SK-N-DZ (cell line): ENCODE data around the gene WWOX.
A peak's percentile ranks its signal among the peaks of the same experiment; 100 is the strongest.

Experiments used
- DNase-seq: peaks from one replicate; pipeline ENCODE4 v3.0.0-alpha.2; 2015; ENCODE audit warnings: low spot score

WWOX gene

GRCh38 chr16:78647019-78647418 lies 547.6 kb downstream of the WWOX start:
- DNase-seq: no peak

DNA sequence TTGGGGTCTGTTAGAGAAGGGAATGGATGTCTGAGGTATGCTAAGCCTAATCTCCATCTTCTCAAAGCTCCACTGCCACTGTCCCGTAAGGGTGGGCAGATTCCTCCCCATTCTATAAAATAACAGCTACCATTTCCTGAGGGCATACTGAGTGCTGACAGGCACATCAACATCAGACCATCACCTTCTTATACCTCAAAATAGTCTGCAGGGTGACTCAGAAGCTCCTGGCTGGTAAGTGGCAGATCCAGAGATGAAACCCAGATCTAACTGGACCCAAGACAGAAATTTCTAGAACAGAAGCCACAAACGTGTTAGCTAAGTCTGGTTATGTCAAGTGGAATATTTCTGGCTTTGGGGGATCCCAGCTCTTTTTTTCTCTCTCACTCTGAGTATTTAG lies 548.0 kb downstream of the WWOX start:
- no peak for DNase-seq

- DNase-seq: no peak
These were observed 549.1 kb downstream of the WWOX start for GRCh38 chr16:78648517-78648916.

- no peak for DNase-seq
These were observed 551.1 kb downstream of the WWOX start for GRCh38 chr16:78650339-78651074.

DNA sequence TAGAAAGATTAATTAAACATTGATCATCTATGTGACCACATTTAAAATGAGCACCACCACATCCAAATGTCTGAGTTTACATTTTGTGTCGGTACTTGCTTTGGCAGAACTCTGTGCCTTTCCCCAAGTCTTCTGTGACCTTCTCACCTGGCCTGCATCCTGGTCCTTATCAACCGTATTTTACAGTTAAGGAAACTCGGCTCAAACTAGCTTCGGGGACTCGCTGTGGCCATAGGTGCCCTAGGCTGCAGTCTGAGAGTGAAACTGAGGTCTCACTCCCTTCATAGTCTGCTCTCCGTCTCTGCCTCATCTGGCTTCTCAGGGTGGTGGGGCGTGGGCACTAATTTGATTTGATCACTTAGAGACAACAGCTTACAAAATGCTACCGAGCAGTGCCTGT lies 555.5 kb downstream of the WWOX start:
- peak; percentile 56 for DNase-seq

DNA sequence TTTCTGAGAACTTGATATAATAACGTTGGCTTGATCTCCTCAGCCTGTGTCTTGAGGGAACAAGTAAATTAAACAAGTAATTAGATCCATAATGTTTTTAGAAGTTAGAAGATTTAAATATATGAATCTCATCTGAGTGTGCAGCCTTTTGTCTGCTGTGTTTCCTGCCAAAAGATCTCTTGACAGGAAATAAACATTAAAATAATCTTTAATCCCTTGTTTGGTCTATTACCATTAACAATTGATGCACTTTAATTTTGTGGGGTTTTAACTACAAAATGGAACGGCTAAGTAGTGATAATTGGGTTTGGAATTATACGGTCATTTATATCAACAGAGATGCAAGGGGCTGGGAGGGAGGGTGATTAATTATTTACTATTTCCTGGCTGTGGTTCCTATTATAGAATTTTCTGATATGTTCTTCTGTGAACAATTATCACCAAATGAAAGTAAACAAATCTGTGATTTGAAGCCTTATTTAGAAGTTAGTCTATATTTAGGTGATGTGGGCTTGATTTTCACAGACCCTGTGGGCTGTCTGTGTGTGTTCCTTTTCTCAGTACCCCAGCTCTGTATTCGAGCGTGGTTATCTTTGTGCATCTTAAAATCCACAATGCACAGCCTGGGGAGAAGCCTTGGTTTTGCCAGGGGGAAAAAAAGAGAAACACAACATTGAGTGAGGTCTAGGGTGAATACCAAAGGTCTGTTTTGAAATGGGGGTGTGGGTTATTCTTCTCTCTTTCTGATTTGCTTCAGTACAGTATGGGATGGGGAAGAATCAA lies 556.1 kb downstream of the WWOX start:
- no peak for DNase-seq

- no peak for DNase-seq
These were observed 557.4 kb downstream of the WWOX start for GRCh38 chr16:78656887-78657286.

- peak; percentile 69 for DNase-seq
These were observed 559.8 kb downstream of the WWOX start for GRCh38 chr16:78659216-78659615.

DNA sequence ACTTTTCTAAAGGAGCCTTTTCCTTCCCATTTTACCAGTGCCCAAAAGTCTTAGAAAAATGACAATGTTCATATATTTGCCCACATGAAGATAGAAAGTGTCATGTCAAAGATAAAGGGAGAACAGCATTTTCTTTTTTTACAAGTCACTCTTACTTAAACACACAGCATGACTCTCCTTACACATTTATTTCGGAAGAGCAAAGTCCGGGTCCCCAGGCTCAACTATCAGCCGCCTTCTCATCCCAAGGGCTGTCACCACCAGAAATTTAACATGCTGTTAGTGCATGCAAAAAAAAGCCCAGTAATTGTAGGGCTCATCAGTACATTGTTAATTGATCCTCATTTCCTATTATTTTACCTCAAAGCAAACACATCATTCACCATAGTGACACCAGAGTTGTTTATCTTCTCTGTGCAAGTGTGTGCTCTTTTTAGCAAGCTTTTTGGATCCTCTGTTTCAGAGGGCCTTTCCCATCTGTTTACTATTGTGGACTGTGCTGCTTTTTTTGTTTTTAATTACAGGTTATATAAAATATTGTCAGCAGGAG lies 560.3 kb downstream of the WWOX start:
- DNase-seq: no peak

GRCh38 chr16:78660795-78661194 lies 561.3 kb downstream of the WWOX start:
- DNase-seq: no peak

DNA sequence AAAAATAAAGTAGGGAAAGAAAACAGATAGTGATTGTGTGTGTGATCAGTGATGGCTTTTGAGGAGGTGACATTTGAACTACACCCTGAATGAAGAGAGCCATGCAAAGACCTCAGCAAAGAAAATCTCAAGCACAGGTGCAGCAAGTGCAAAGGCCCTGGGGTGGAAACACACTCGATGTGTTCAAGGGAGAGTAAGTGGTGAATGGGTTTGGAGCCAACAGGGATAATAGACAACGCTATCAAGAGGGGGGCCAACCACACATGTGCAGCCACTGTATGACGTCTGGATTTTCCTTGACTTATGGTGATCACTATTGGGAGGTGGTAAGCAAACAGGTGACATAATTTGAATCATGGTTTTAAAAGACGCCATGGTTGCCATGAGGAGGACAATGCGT lies 564.2 kb downstream of the WWOX start:
- no peak for DNase-seq

DNA sequence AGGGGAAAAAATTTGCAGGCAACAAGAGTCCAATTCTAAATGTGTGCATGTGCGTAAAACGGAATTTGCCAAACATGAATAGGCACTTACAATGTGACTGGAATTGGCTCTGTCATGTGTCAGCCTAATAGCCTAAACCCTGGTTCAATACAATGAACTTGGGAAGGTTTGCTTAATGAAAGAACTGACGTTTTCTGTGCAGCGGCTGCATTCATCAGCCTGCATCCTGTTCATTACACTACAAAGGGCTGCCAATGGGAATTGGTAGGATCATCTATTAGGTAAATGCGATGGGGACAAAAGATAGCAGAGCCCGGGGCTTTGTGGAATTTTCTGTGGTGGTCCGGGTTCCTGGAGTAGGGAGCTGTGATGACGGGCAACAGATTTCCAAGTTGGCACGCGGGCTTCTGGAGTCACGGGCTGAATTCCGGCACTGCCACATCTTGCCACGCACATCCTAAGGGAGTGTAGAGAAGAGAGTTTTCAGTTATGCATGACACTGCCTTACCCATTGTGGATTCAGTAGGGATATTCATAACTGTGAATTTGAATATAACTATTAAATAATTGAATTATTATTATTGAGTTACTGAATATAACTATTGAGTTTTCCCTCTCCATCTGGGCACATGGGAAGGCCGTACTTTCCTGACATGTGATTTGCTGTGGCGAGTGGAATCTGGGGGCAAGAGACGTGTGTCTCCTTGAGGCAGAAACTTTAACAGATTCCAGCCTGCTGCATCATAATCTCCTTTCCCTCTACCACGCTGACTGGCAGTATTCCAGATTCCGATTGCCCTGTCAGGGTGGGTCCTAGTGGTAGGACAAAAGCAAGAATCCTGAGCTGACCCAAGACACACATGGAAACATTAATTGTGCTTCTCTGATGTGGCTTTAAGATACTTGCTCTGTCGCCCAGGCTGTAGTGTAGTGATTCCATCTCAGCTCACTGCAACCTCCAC lies 565.6 kb downstream of the WWOX start:
- no peak for DNase-seq

- peak; percentile 37 for DNase-seq
These were observed 566.9 kb downstream of the WWOX start for GRCh38 chr16:78666318-78666717.

DNA sequence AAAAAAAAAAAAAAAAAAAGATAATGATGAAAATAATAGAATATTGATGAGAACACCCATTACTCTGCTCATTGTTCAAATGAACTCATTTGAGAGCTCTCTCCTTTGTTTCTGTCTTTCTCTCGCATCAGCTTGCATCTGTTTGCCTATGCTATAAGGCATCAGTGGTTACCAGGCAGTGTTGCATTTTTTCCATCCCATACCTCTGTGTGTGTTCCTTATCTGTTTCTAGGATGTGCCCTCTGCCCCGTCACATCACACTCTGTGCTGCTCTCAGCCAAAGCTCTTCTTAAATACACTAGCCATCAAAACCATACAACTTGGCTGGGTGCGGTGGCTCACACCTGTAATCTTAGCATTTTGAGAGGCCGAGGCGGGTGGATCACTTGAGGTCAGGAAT lies 568.2 kb downstream of the WWOX start:
- no peak for DNase-seq

DNA sequence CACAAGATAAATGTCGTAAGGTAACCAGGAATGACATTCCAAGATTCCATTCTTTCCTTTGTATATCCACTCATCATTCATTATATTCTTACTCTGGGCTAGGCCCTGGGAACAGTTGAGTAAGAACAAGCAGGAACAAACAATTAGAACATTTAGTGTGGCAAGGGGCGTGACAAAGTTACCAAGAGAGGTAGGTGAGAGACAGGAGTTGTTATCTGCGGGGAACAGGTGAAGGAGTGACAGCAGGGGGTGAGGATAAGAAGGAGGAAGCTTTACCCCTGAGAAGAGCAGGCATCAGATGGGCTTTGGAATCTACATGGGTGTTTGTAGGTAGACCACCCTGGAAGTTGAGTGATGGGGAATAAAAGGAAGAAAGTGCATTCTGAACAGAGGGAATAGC lies 568.9 kb downstream of the WWOX start:
- DNase-seq: no peak

DNA sequence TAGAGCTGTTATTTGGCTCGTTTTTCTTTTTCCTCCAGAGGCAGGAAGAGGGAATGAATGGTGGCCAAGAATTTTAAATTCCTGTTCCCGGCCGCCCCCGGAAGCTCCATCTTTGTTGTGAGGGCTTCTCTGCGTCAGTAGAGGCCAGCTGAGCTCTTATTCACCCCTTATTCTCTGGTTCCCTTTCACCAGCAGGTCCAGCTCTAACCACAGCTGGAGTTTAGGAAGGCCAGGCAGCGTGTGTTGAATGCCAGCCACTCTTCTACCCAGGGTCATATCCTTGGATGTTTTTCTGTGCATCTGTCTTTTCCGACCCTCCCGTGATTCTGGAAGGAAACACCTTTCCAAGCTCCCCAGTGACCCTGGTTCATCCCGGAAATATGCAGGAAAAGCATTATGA lies 570.5 kb downstream of the WWOX start:
- DNase-seq: no peak

GRCh38 chr16:78672779-78673556 lies 573.5 kb downstream of the WWOX start:
- no peak for DNase-seq

DNA sequence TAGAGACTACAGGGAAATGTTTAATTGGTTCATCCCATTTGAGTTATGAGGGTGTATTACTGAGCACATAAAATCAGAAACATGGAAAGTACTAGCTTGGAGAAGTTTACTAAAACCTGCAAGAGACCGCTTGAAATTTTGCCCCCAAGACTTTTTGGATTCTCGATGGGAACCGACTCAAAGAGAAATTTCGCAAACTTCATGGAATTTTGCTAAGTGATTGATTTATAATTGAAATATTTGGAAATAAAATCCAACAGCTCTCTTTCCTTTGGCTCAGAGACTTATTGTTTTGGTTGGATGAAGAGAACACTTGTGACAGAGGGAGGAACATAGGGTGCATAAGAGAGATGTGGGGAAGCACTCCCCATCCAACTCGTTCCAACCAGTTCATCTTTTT lies 574.4 kb downstream of the WWOX start:
- no peak for DNase-seq

- no peak for DNase-seq
These were observed 575.9 kb downstream of the WWOX start for GRCh38 chr16:78675312-78675711.

- DNase-seq: no peak
These were observed 576.7 kb downstream of the WWOX start for GRCh38 chr16:78675951-78676792.
